NCI-H524 treated with DMSO at 0.1 percent for 48 hours (cell line): Measurements from ENCODE around the gene COMTD1.
"Not testable (repeated sequence)": the region's sequence is repeated elsewhere in the genome, so short reads cannot be mapped to it uniquely, and the experiment has no call there.

Source experiments
- DNase-seq: peaks from one replicate; lab custom pipeline; 2025; lab: John Stamatoyannopoulos, UW

COMTD1 gene

GRCh38 chr10:75221492-75221891 lies 14.3 kb downstream of the COMTD1 start:
- DNase-seq: not testable (repeated sequence)

GRCh38 chr10:75220274-75220673 lies 15.5 kb downstream of the COMTD1 start:
- no peak for DNase-seq

DNA sequence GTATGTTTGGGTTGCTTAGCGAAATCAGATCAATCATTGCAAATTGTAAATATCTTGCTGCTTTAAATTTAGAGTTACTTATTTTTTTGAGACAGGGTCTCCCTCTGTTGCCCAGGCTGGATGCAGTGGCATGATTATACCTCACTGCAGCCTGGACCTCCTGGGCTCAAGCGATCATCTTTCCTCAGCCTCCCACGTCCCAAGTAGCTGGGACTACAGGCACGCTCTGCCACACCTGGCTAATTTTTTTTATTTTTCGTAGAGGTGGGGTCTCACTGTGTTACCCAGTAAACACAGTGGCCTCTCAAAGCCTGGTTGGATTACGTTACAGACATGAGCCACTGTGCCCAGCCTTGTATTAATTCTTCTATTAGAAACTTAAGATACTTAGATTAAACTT lies 23.4 kb downstream of the COMTD1 start:
- DNase-seq: no peak

DNA sequence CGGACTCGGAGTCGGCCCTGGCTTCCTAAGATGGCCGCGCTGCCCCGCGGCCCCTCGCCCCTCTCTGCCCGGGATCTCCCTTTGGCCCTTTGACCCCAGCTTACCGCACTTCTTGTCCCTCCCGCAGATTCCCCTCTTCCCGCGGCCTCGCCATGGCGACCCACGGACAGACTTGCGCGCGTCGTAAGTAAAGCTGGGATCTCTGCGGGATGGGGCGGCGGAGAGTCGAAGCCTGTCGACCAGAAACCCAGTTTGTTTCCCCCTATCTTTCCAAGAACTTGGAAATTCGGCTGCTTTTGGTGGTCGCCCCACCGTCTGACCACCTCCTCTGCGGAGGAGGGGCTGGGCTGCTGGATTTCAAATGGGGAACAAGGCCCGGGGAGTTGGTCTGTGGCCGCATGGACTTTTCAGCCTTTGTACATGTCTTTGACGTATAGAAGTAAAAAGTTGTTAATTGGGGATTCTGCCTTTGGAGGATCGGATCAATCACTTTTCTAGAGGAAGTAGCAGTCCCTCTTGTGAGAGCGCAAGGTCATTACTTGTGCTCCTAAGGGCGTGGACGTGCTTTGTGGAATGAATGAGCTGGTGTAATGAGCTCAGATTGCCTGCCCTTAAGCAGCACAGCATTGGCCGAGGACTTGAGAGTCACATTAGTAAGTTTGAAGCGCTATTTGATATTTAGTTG lies 24.6 kb downstream of the COMTD1 start:
- DNase-seq: no peak

DNA sequence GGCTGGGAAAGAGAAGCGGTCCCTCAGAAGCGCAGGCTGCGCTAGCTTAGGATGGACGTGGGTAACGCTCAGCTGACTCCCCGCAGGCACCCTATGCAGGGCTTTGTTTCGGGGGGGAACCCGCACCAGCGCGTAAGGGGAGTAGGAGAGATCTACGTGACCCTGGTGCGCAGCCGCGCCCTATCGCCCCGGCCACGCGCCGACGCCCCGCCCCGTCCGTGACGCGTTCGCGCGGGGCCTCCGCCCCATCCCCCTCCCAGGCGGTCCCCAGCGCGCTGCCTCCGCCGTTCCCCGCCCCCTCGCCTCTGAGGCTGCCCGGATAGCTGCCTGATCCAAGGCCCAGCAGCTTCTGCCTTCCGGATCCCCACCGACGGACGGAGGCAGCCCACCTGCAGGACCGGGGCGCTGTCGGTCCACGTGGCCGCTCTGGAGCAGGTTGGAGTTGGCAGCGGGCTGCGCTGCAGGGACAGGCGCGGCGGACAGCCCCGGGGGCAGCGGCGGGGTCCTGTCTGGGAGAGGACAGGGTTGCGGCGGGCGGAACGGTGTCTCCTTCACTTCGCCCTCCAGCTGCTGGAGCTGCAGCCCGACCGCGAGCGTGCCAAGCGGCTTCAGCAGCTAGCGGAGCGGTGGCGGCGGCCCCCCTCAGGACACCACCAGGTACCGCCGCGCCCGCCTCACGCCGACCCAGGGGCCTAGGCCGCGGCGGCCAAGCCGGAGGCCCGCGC lies 25.3 kb downstream of the COMTD1 start, which contains the start of gene VDAC2:
VDAC2 (plus strand) TSS at position 515 of the 725 bp plus-strand sequence. CDS start 363 bp downstream, outside the sequence.
- DNase-seq: peak; percentile 4

DNA sequence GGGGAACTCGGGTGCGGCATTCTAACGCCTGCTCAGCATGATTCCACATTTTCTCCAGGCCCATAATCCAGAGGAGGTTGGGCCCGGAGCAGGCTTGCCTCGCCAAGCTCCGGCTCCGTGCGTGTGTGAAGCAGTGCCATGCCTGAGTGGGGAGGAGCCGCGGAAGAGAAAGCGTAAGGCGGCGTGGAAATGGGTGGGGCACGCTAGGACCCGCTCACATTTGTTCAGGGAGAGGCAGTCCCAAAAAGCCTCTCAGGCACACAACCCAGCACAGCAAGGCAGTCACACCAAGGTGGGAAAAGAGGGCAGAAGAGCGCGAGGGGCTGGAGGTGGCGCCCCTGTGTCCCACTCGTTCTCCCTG lies 25.9 kb downstream of the COMTD1 start:
- no peak for DNase-seq

DNA sequence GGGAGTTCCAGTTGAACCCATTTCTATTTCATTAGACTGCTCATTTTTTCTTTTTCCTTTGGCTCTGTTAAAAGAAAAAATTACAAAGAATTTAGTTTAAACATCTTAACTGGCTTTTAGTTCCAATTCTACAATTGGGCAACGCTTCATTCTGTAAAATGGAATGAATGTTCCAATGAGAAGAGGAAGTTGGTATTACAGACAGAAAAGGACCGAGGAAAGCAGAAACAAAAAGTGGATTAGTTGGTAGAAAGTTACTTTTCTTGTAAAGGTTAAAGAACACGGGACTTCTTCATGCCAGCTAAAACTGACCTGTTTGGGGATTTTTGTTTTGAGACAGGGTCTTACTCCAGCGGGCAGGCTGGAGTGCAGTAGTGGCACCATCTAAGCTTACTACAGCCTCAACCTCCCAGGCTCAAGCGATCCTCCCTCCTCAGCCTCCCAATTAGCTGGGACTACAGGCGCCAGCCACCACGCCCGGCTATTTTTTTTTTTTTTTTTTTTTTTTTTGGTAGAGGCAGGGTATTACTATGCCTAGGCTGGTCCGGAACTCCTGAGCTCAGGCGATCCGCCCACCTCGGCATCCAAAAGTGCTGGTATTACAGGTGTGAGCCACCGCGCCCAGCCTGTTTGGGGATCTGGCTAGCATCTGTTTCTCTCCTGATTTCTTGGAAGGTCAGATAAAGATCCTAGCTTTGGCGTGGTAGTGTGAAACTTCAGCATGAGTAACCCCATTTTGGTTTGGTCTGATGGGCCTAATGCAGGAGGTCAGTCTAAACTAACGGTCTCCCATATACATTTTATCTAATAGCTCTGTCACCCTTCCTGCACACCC lies 26.5 kb downstream of the COMTD1 start:
- DNase-seq: no peak

DNA sequence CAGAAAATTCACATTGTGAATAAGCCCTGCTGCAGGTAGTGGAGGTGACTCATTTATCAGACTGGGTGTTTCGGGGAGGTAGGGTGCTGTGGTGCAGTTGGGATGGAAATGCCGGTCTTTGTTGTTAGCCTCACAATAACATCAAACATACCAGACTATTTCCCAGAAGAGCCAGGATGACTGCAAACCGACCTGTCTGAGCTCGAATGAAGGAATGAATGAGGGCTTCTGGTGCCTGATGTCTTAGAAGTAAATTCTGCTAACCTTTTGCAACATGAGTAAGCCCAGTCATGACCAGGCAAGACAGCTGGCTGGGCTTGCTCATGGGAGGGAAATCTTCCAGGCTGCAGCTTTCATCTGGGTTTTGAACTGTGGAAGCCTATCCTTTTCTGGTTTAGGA lies 27.6 kb downstream of the COMTD1 start:
- no peak for DNase-seq

GRCh38 chr10:75207857-75208144 lies 28.0 kb downstream of the COMTD1 start:
- no peak for DNase-seq

GRCh38 chr10:75207079-75207856 lies 28.5 kb downstream of the COMTD1 start:
- DNase-seq: no peak

DNA sequence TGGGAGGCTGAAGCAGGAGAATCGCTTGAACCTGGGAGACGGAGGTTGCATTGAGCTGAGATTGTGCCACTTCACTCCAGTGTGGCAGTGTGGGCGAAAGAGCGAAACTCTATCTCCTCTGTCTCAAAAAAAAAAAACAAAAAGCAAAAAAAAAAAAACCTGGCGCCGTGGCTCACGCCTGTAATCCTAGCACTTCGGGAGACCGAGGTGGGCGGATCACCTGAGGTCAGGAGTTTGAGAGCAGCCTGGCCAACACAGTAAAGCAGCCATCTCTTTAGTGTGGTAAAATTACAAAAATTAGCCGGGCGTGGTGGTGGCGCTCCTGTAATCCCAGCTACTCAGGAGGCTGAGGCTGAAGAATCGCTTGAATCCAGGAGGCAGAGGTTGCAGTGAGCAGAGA lies 29.1 kb downstream of the COMTD1 start:
- not testable (repeated sequence) for DNase-seq

DNA sequence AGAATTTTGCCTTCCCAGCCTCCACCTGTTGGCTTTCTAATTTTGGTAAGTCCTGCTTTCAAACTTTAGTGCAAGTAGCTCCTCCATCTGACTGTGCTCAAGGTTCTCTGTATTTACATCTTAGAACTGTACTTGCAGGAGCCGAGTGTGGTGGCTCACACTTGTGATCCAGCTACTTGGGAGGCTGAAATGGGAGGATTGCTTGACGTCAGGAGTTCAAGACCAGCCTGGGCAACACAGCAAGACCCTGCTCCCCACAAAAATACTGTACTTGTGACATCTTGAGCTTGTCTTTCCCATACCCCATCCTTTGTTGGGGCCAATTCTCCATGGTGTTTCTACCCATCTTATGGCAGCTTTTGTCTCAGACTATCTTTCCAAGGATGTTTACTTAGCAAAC lies 29.8 kb downstream of the COMTD1 start:
- DNase-seq: no peak

DNA sequence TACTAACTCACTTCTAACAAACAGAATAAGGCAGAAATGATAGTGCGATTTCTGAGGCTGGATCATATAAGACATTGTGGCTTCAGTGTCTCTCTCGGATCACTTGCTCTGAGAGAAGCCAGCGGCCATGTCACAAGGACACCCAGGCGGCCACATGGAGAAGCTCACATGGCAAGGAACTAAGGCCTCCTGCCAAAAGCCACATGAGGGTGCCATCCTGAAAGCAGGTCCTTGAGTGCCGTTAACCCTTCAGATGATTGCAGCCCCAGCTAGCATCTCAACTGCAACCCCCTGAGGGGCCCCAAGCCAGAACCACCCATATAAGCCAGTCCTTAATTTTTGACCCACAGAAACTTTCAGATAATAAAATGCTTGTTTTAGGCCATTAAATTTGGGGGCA lies 32.0 kb downstream of the COMTD1 start:
- no peak for DNase-seq

DNA sequence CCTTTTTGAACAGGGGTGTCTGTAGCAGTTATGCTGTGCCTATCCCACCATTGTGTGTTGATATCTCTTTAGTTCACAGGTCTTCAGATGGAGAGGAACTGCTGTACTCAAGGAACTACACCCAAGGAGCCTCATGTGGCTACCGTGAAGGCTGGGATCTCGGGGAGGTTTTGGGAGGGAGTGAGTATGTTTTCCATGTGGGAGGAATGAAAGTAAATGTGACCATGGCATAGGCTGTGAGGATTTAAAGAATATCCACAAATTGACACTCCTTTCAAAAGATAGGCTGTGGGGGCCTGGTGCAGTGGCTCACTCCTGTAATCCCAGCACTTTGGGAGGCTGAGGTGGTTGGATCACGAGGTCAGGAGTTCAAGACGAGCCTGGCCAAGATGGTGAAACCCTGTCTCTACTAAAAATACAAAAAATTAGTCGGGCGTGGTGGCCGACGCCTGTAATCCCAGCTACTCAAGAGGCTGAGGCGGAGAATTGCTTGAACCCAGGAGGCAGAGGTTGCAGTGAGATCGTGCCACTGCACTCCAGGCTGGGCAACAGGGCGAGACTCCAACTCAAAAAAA lies 32.6 kb downstream of the COMTD1 start:
- not testable (repeated sequence) for DNase-seq

DNA sequence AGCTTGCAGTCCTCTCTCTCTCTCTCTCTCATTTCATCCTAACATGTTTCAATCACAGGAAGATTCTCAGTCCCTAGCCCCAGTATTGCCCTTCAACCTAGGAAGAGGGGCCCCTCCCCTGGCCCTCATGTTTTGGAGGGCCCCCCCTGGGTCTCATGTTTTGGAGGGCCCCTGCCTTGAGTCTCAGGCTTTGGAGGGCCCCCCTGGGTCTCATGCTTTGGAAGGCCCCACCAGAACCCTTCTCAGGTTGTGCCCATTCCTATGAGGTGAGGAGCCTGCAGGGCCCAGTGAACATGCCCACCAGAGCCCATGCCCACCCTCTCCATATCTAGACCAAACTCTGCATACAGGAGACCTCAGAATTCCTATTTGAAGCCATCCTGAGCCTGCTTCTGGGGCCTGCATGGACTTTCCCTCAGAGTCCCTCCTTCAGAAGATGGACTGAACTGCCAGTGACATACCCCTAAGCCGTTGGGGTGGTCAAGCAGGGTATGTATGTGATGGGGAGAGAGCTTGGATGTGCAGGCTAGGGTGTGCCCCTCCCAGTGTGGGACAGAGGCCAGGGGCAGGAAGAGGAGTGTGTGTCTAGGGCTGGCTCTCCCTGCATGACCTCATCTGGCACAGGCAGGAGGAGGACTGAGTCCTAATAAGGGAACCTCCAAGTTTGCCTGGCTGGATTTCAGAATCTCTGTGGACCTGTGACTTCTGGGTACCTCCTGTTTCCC lies 33.3 kb downstream of the COMTD1 start:
- no peak for DNase-seq

DNA sequence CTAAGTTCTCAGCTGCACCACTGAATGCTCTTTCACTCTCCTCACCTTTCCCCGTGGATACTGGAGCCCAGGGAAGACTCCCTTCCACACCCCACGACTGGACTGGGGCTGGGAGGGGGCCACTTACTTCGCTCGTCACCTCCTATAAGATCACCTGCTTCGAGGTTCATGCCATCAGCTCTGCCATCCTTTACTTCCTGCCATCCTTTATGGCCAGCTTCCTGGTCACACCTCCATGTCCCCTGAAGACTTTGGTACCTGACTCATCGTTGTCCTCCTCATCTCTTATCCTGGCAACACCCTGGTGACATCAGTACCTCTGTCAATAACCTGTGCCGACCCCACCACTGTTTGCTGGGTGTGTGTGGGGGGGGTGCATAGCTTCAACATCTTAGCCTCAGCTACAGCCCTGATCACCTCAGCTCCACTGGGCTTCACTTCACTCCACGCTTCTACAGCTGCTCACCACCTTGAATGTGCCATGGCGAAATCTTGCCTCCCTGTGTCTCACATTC lies 33.9 kb downstream of the COMTD1 start:
- no peak for DNase-seq

- not testable (repeated sequence) for DNase-seq
These were observed 35.8 kb downstream of the COMTD1 start for GRCh38 chr10:75199949-75200348.

DNA sequence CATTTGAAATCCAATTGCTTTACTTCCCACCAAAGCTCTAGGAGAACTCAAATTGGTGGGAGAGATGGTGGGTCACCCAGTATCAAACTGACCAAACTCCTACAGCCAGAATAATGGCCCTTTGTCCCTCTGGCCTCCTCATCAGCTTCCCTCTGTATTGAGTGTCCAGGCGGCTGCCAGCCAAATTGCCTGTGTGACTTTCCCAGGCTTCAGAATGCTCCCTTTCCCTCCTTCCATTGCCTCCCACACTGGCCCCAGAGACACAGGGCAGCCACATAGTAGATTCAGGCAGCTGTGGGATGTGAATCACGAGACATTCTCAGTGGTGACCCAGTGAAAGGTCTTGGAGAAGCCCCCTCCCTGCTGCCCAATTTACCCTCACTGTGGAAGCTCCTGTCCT lies 37.9 kb downstream of the COMTD1 start:
- no peak for DNase-seq

- DNase-seq: no peak
These were observed 38.7 kb downstream of the COMTD1 start for GRCh38 chr10:75197066-75197465.

GRCh38 chr10:75195035-75195763 lies 40.6 kb downstream of the COMTD1 start:
- DNase-seq: no peak
